Measurements from ENCODE around the gene GRM7.

Gene GRM7

DNA sequence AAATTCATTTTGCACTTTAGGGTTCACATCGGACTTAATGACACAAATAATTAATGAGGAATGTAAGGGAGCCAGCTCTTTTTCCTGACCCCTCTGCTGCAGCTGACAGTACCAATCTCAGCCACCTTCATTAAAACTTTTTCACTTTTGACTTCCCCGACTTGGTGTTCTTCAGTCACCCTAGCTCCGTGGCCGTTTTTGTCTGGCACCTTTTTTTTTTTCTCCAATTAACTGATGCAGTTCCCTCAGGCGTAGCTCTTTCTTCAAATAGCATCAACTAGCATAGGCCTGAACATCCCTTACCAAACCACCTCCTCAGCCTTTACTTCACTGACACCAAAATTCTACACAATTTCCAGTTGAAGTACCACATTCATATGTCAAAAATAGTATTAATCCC, 350.8 kb downstream of the GRM7 start:
- Histone ChIP-seq H3K4me1 (ENCODE audit: control extremely low read depth in 1 of 4, control insufficient read depth in 4 of 4, insufficient read depth in 4 of 4, low read length in 3 of 4) (peaks cover 0 to 2% (median 0%) of the 10 kb centered on the region in 4 experiments), H3K36me3 (ENCODE audit: control insufficient read depth in 4 of 4, insufficient read depth in 4 of 4, low read length in 3 of 4) (no peaks in the 10 kb centered on the region), H3K9me3 (ENCODE audit: control extremely low read depth in 1 of 5, control insufficient read depth in 4 of 5, insufficient read depth in 2 of 5, low read depth in 1 of 5, low read length in 4 of 5) (no peaks in the 10 kb centered on the region), H3K27me3 (replicated peaks in 2 of 5; ENCODE audit: control insufficient read depth in 4 of 5, insufficient read depth in 5 of 5, low read length in 4 of 5) (no peaks in the 10 kb centered on the region), H3K4me3 (ENCODE audit: control insufficient read depth in 1 of 7, extremely low read depth in 1 of 7, insufficient read depth in 4 of 7, low read depth in 2 of 7, low read length in 6 of 7) (no peak overlapping the region), H3K27ac (ENCODE audit: insufficient read depth in 1 of 2, low read depth in 1 of 2, low read length in 2 of 2, poor library complexity in 1 of 2, severe bottlenecking in 2 of 2) (no peak overlapping the region)
- CTCF ChIA-PET, result interaction anchor here (0.7 kb wide), 1 partner anchor 8 kb away, joined by 3 read pairs; no protein-coding TSS in a partner anchor
- POLR2A ChIA-PET, result no interaction called here
- no peak for DNase-seq
- 96% methylated on average over 5 of the region's 5 CpGs for WGBS (ENCODE audit: insufficient coverage)

DNA sequence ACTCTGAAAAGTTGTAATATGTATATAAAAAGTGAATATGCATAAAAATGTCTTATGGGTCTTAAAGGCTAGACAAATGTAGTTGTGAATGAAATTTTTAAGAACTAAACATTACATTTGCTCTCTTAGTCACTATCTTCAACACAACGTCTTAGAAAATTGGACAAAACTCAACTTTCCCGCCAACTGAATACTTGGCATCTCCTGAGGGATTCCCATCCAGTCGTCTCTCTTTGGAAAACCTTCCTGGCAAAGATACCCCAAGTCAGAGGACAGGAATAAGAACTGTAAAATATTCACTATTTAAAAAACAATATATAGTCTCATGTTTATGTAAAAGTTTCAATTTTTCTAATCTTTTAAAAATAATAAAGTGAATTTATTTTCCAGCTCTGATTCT, 354.8 kb downstream of the GRM7 start:
- POLR2A ChIA-PET, result no interaction called here

DNA sequence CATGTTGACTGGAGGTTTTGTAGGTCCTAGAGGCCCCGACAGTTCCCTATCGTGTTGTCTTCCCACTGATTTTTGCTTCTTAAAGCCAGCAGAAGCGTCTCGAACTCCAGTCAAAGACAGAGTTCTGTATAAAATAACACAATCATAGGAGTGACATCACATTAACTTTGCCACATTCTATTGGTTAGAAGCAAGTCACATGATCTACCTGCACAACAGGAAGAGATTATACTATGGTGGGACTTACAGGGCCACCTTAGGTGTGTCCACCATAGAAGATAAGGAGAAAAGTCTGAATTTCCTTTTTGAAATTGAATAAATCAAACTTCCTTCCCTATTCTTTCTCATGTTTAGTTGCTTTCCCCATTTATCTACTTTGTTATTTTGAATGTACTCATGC, 365.5 kb downstream of the GRM7 start:
- Histone ChIP-seq H3K9me3 (ENCODE audit: control extremely low read depth in 1 of 5, control insufficient read depth in 4 of 5, insufficient read depth in 2 of 5, low read depth in 1 of 5, low read length in 4 of 5) (peaks cover 0 to 5% (median 0%) of the 10 kb centered on the region in 5 experiments), H3K36me3 (ENCODE audit: control insufficient read depth in 4 of 4, insufficient read depth in 4 of 4, low read length in 3 of 4) (no peaks in the 10 kb centered on the region), H3K4me1 (ENCODE audit: control extremely low read depth in 1 of 4, control insufficient read depth in 4 of 4, insufficient read depth in 4 of 4, low read length in 3 of 4) (no peaks in the 10 kb centered on the region), H3K27ac (ENCODE audit: insufficient read depth in 1 of 2, low read depth in 1 of 2, low read length in 2 of 2, poor library complexity in 1 of 2, severe bottlenecking in 2 of 2) (no peak overlapping the region), H3K4me3 (ENCODE audit: control insufficient read depth in 1 of 7, extremely low read depth in 1 of 7, insufficient read depth in 4 of 7, low read depth in 2 of 7, low read length in 6 of 7) (no peak overlapping the region), H3K27me3 (replicated peaks in 2 of 5; ENCODE audit: control insufficient read depth in 4 of 5, insufficient read depth in 5 of 5, low read length in 4 of 5) (no peaks in the 10 kb centered on the region)
- no peak for DNase-seq
- POLR2A ChIA-PET, result no interaction called here
- CTCF ChIA-PET, result no interaction called here
- 100% methylated on average over 1 of the region's 4 CpGs for WGBS (ENCODE audit: insufficient coverage)

More for the DNA sequence above, 354.8 kb downstream of the GRM7 start:
- Histone ChIP-seq H3K9me3 (ENCODE audit: control extremely low read depth in 1 of 5, control insufficient read depth in 4 of 5, insufficient read depth in 2 of 5, low read depth in 1 of 5, low read length in 4 of 5) (no peaks in the 10 kb centered on the region), H3K4me3 (ENCODE audit: control insufficient read depth in 1 of 7, extremely low read depth in 1 of 7, insufficient read depth in 4 of 7, low read depth in 2 of 7, low read length in 6 of 7) (no peak overlapping the region), H3K4me1 (ENCODE audit: control extremely low read depth in 1 of 4, control insufficient read depth in 4 of 4, insufficient read depth in 4 of 4, low read length in 3 of 4) (peaks cover 0 to 2% (median 0%) of the 10 kb centered on the region in 4 experiments), H3K27ac (ENCODE audit: insufficient read depth in 1 of 2, low read depth in 1 of 2, low read length in 2 of 2, poor library complexity in 1 of 2, severe bottlenecking in 2 of 2) (no peak overlapping the region), H3K36me3 (ENCODE audit: control insufficient read depth in 4 of 4, insufficient read depth in 4 of 4, low read length in 3 of 4) (no peaks in the 10 kb centered on the region), H3K27me3 (replicated peaks in 2 of 5; ENCODE audit: control insufficient read depth in 4 of 5, insufficient read depth in 5 of 5, low read length in 4 of 5) (no peaks in the 10 kb centered on the region)
- CTCF ChIA-PET, result no interaction called here
- no peak for DNase-seq
- no CpG with 5 or more reads among the region's 3 CpGs for WGBS (ENCODE audit: insufficient coverage)

DNA sequence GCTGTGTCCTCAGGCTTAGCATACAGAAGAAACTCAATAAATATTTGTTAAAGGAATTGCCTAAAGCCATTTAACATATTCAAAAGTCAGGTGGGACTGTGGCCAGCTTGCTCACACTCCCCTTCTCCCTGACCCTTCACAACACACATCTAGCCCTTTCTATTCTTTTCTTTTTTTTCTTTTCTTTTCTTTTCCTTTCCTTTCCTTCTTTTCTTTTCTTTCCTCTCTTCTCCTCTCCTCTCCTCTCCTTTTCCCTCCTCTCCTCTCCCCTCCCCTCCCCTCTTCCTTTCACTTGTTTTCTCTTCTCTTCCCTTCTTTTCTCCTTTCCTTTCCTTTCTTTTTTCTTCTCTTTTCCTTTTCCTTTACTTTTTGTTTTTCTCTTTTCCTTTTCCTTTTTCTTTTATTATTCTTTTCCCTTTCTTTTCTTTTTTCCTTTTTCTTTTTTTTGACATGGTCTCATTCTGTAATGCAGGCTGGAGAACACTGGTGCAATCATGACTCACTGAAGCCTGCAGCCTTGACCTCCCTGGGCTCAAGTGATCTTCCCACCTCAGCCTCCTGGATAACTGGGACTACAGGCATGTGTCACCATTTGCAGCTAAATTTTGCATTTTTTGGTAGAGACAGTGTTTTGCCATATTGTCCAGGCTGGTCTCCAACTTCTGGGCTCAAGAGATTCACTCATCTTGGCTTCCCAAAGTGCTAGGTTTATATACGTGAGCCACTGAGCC, 377.8 kb downstream of the GRM7 start:
- WGBS (ENCODE audit: insufficient coverage), result 100% methylated on average over 1 of the region's 1 CpG
- CTCF ChIA-PET, result no interaction called here
- Histone ChIP-seq H3K9me3 (ENCODE audit: control extremely low read depth in 1 of 5, control insufficient read depth in 4 of 5, insufficient read depth in 2 of 5, low read depth in 1 of 5, low read length in 4 of 5) (no peaks in the 10 kb centered on the region), H3K27ac (ENCODE audit: insufficient read depth in 1 of 2, low read depth in 1 of 2, low read length in 2 of 2, poor library complexity in 1 of 2, severe bottlenecking in 2 of 2) (no peak overlapping the region), H3K27me3 (replicated peaks in 2 of 5; ENCODE audit: control insufficient read depth in 4 of 5, insufficient read depth in 5 of 5, low read length in 4 of 5) (no peaks in the 10 kb centered on the region), H3K36me3 (ENCODE audit: control insufficient read depth in 4 of 4, insufficient read depth in 4 of 4, low read length in 3 of 4) (no peaks in the 10 kb centered on the region), H3K4me1 (ENCODE audit: control extremely low read depth in 1 of 4, control insufficient read depth in 4 of 4, insufficient read depth in 4 of 4, low read length in 3 of 4) (no peaks in the 10 kb centered on the region), H3K4me3 (ENCODE audit: control insufficient read depth in 1 of 7, extremely low read depth in 1 of 7, insufficient read depth in 4 of 7, low read depth in 2 of 7, low read length in 6 of 7) (no peak overlapping the region)
- DNase-seq, result no peak
- POLR2A ChIA-PET, result no interaction called here

DNA sequence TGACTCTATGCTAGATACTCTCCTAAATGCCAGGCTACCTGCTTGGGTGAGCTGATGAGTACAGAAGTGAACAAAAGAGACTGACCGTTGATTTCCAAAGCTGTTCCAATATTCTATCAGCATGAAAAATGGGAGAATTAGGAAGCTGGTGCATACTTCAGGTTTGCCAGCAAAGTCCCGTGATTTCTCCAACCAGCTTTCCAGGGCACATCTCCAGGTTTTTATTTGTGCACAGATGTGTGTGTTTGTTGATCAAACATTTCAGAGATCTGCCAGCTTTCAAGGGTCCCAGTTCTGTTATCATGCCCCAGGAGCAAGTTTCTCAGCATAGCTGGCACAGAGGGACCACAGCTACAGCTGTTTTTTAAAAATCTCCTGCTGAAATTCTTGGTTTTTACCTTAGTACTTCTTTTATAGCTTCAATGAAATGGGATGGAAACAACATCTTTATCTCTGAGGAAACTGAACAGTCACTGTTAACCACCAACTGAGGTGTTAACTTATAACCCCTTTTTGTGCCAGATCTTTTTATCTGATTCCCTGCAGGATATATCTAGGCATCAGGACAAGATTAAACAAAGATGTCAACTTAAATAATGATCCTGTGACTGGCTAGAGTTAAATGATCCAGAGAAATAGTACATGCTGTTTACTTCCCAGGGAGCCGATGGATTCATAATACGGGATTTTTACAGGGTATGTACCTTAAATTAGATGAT, 380.8 kb downstream of the GRM7 start:
- ChIA-PET CTCF (no interaction called here), POLR2A (no interaction called here)
- no peaks in the 10 kb centered on the region for H3K9me3 ChIP-seq (ENCODE audit: control extremely low read depth in 1 of 5, control insufficient read depth in 4 of 5, insufficient read depth in 2 of 5, low read depth in 1 of 5, low read length in 4 of 5)
- DNase-seq, result no peak
- H3K36me3 ChIP-seq (ENCODE audit: control insufficient read depth in 4 of 4, insufficient read depth in 4 of 4, low read length in 3 of 4), result no peaks in the 10 kb centered on the region
- no peaks in the 10 kb centered on the region for H3K4me1 ChIP-seq (ENCODE audit: control extremely low read depth in 1 of 4, control insufficient read depth in 4 of 4, insufficient read depth in 4 of 4, low read length in 3 of 4)
- no peak overlapping the region for H3K4me3 ChIP-seq (ENCODE audit: control insufficient read depth in 1 of 7, extremely low read depth in 1 of 7, insufficient read depth in 4 of 7, low read depth in 2 of 7, low read length in 6 of 7)
- no peaks in the 10 kb centered on the region for H3K27me3 ChIP-seq (replicated peaks in 2 of 5; ENCODE audit: control insufficient read depth in 4 of 5, insufficient read depth in 5 of 5, low read length in 4 of 5)
- WGBS (ENCODE audit: insufficient coverage), result 100% methylated on average over 4 of the region's 4 CpGs
- H3K27ac ChIP-seq (ENCODE audit: insufficient read depth in 1 of 2, low read depth in 1 of 2, low read length in 2 of 2, poor library complexity in 1 of 2, severe bottlenecking in 2 of 2), result no peak overlapping the region

DNA sequence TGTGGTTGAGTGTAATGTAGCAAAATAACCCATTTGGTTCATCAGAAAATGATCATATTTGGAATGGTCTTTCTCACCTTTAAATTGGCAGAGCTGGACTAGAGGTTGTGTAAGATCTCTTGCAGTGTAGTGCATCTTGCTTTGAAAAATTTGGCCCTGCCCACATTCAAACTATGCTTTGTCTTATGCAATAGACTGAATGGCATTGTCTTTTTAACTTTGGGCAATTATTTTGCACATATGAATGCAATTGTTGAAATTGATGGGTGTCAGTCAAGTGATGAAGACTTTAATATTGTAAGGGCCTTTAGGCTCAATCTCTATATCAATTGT, 381.4 kb downstream of the GRM7 start:
- POLR2A ChIA-PET, result no interaction called here
- no peak overlapping the region for H3K4me3 ChIP-seq (ENCODE audit: control insufficient read depth in 1 of 7, extremely low read depth in 1 of 7, insufficient read depth in 4 of 7, low read depth in 2 of 7, low read length in 6 of 7)
- no peaks in the 10 kb centered on the region for H3K27me3 ChIP-seq (replicated peaks in 2 of 5; ENCODE audit: control insufficient read depth in 4 of 5, insufficient read depth in 5 of 5, low read length in 4 of 5)
- H3K36me3 ChIP-seq (ENCODE audit: control insufficient read depth in 4 of 4, insufficient read depth in 4 of 4, low read length in 3 of 4), result no peaks in the 10 kb centered on the region
- no peak for DNase-seq
- no peak overlapping the region for H3K27ac ChIP-seq (ENCODE audit: insufficient read depth in 1 of 2, low read depth in 1 of 2, low read length in 2 of 2, poor library complexity in 1 of 2, severe bottlenecking in 2 of 2)
- H3K9me3 ChIP-seq (ENCODE audit: control extremely low read depth in 1 of 5, control insufficient read depth in 4 of 5, insufficient read depth in 2 of 5, low read depth in 1 of 5, low read length in 4 of 5), result no peaks in the 10 kb centered on the region
- CTCF ChIA-PET, result no interaction called here
- no peaks in the 10 kb centered on the region for H3K4me1 ChIP-seq (ENCODE audit: control extremely low read depth in 1 of 4, control insufficient read depth in 4 of 4, insufficient read depth in 4 of 4, low read length in 3 of 4)

DNA sequence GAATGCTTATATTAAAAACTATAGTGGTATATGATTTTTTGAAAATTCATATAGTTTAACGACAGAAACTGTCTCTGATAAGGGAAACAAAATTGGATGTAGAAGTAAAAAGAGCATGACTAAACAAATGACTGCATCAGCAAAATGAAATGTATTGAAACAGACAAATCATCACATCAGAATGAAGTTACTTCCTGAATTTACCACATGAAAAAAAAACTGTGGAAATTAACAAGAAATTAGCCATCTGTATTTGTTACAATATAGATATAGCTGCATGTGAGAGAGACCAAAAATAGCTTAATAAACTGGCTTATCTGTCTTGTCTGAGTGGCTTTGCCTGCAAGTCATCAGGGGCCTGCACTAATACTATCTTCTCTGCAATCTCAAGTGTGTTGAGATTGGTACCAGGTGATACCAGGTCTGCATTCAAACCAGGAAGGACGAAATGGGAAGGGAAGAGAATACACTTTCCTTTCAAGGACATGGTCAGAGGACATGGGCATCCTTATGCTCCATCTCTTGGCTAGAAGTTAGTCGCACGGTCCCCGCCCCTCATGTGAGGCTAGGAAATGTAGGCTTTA, 388.7 kb downstream of the GRM7 start:
- peak in 2 of 3 donors; percentile 4 to 11 for DNase-seq
- ChIA-PET CTCF (no interaction called here), POLR2A (no interaction called here)
- Histone ChIP-seq H3K9me3 (ENCODE audit: control extremely low read depth in 1 of 5, control insufficient read depth in 4 of 5, insufficient read depth in 2 of 5, low read depth in 1 of 5, low read length in 4 of 5) (no peaks in the 10 kb centered on the region), H3K4me1 (ENCODE audit: control extremely low read depth in 1 of 4, control insufficient read depth in 4 of 4, insufficient read depth in 4 of 4, low read length in 3 of 4) (no peaks in the 10 kb centered on the region), H3K4me3 (ENCODE audit: control insufficient read depth in 1 of 7, extremely low read depth in 1 of 7, insufficient read depth in 4 of 7, low read depth in 2 of 7, low read length in 6 of 7) (no peak overlapping the region), H3K36me3 (ENCODE audit: control insufficient read depth in 4 of 4, insufficient read depth in 4 of 4, low read length in 3 of 4) (no peaks in the 10 kb centered on the region), H3K27me3 (replicated peaks in 2 of 5; ENCODE audit: control insufficient read depth in 4 of 5, insufficient read depth in 5 of 5, low read length in 4 of 5) (no peaks in the 10 kb centered on the region), H3K27ac (ENCODE audit: insufficient read depth in 1 of 2, low read depth in 1 of 2, low read length in 2 of 2, poor library complexity in 1 of 2, severe bottlenecking in 2 of 2) (no peak overlapping the region)
- 100% methylated on average over 1 of the region's 5 CpGs for WGBS (ENCODE audit: insufficient coverage)
